Neuronal stem cell (in vitro differentiated cells): ENCODE measurements around the gene KIF4A.
"Not testable (repeated sequence)": the region's sequence is repeated elsewhere in the genome, so short reads cannot be mapped to it uniquely, and the experiment has no call there.

Experiments used
- DNase-seq: peaks from one replicate; pipeline ENCODE4 v3.0.0-alpha.2; 2013; ENCODE audit warnings: low spot score
- H2AFZ ChIP-seq: one replicate; pipeline ENCODE4 v1.6.1; 2013; ENCODE audit warnings: mild to moderate bottlenecking, low read length, inconsistent platforms
- H2AK5ac ChIP-seq: 2 replicates; pipeline ENCODE4 v1.6.1; 2013; ENCODE audit warnings: low read depth, mild to moderate bottlenecking, inconsistent platforms, low read length, moderate library complexity, mixed read lengths
- H2BK120ac ChIP-seq: 2 replicates; pipeline ENCODE4 v1.6.1; 2013; ENCODE audit warnings: low read depth, mild to moderate bottlenecking, inconsistent platforms, low read length, moderate library complexity, mixed read lengths
- H2BK12ac ChIP-seq: one replicate; pipeline ENCODE4 v1.6.1; 2013; ENCODE audit warnings: low read length, inconsistent platforms
- H2BK15ac ChIP-seq: 2 replicates; pipeline ENCODE4 v1.6.1; 2013; ENCODE audit warnings: mild to moderate bottlenecking, low read length, inconsistent platforms, mixed read lengths
- H2BK5ac ChIP-seq: one replicate; pipeline ENCODE4 v1.6.1; 2013; ENCODE audit warnings: inconsistent platforms, mild to moderate bottlenecking, low read length, moderate library complexity
- H3K14ac ChIP-seq: one replicate; pipeline ENCODE4 v1.6.1; 2013; ENCODE audit warnings: low read length, inconsistent platforms
- H3K18ac ChIP-seq: 2 replicates; pipeline ENCODE4 v1.6.1; 2013; ENCODE audit warnings: low read length, inconsistent platforms
- H3K23ac ChIP-seq: 2 replicates; pipeline ENCODE4 v1.6.1; 2013; ENCODE audit warnings: low read depth, mild to moderate bottlenecking, mixed read lengths, low read length, inconsistent platforms; ENCODE audit not compliant: poor library complexity
- H3K27ac ChIP-seq: replicated peaks from 3 replicates; pipeline ENCODE4 v1.5.1; 2013; ENCODE audit warnings: low read length, inconsistent platforms
- H3K27me3 ChIP-seq, 3 experiments: 2 replicates each; pipeline ENCODE4 v1.6.1; 2013; ENCODE audit warnings: low read length in 3 of 3, mild to moderate bottlenecking in 2 of 3, inconsistent platforms in 1 of 3, low read depth in 1 of 3, mixed read lengths in 1 of 3, moderate library complexity in 1 of 3; ENCODE audit not compliant: control insufficient read depth in 3 of 3, insufficient read depth in 3 of 3
- H3K36me3 ChIP-seq, 2 donors: replicated peaks in 1 of 2; 2 replicates each; pipeline ENCODE4 v1.6.1; 2013; ENCODE audit warnings: low read length in 2 of 2; ENCODE audit not compliant: control insufficient read depth in 2 of 2, insufficient read depth in 2 of 2
- H3K4ac ChIP-seq: 2 replicates; pipeline ENCODE4 v1.6.1; 2013; ENCODE audit warnings: inconsistent platforms, mild to moderate bottlenecking, low read length, moderate library complexity
- H3K4me1 ChIP-seq, 2 donors: 1 replicate in 1 of 2; 2 replicates in 1 of 2; pipeline ENCODE4 v1.6.1; 2013; ENCODE audit warnings: low read length in 2 of 2, low read depth in 1 of 2; ENCODE audit not compliant: control insufficient read depth in 2 of 2, insufficient read depth in 1 of 2
- H3K4me2 ChIP-seq: one replicate; pipeline ENCODE4 v1.6.1; 2013; ENCODE audit warnings: mild to moderate bottlenecking, low read length, inconsistent platforms; ENCODE audit not compliant: insufficient read depth, poor library complexity, severe bottlenecking
- H3K4me3 ChIP-seq, 2 donors: 2 replicates each; pipeline ENCODE4 v1.5.1; 2013; ENCODE audit warnings: low read length in 2 of 2, mild to moderate bottlenecking in 2 of 2, inconsistent platforms in 1 of 2, moderate library complexity in 1 of 2
- H3K79me1 ChIP-seq: one replicate; pipeline ENCODE4 v1.6.1; 2013; ENCODE audit warnings: low read depth, mild to moderate bottlenecking, inconsistent platforms, low read length, moderate library complexity
- H3K9ac ChIP-seq: one replicate; pipeline ENCODE4 v1.6.1; 2013; ENCODE audit warnings: mild to moderate bottlenecking, low read depth, low read length, inconsistent platforms; ENCODE audit not compliant: poor library complexity
- H3K9me3 ChIP-seq, 2 donors: replicated peaks in 1 of 2; 2 replicates each; pipeline versions ENCODE3 to v1.6.1; 2013; ENCODE audit warnings: low read length in 2 of 2, mild to moderate bottlenecking in 2 of 2, inconsistent platforms in 1 of 2, low read depth in 1 of 2, mixed read lengths in 1 of 2, moderate library complexity in 1 of 2; ENCODE audit not compliant: control insufficient read depth in 2 of 2, insufficient read depth in 1 of 2
- H4K8ac ChIP-seq: one replicate; pipeline ENCODE4 v1.6.1; 2013; ENCODE audit warnings: low read depth, mild to moderate bottlenecking, inconsistent platforms, low read length, moderate library complexity
- H4K91ac ChIP-seq: one replicate; pipeline ENCODE4 v1.6.1; 2013; ENCODE audit warnings: low read length, low read depth, mild to moderate bottlenecking, inconsistent platforms; ENCODE audit not compliant: poor library complexity
- WGBS, 2 donors: extraction: QIAGEN DNeasy Blood & Tissue Kit; methylation state at CpG; one replicate each; pipeline ENCODE4 v1.1.7; 2013; ENCODE audit warnings: missing lambda C conversion rate in 2 of 2, mixed read lengths in 1 of 2; ENCODE audit not compliant: insufficient read length in 2 of 2, insufficient replicate concordance in 1 of 2; ENCODE audit errors: extremely low coverage in 2 of 2; 5-methylcytosine and 5-hydroxymethylcytosine counted together

The KIF4A gene

GRCh38 chrX:70359458-70359857, 69.6 kb downstream of the KIF4A start:
- Histone ChIP-seq H3K4ac (no peak overlapping the region), H3K23ac (no peak overlapping the region), H3K4me2 (no peak overlapping the region), H3K18ac (no peak overlapping the region), H3K79me1 (peaks cover 3% of the 10 kb centered on the region), H3K9ac (no peak overlapping the region), H2AFZ (no peak overlapping the region), H2BK5ac (no peak overlapping the region), H3K27ac (no peak overlapping the region), H3K27me3 (no peaks in the 10 kb centered on the region), H4K91ac (no peak overlapping the region), H3K36me3 (peaks cover 8 to 68% of the 10 kb centered on the region in 2 donors), H3K4me1 (no peaks in the 10 kb centered on the region), H4K8ac (no peak overlapping the region), H2BK15ac (no peak overlapping the region), H3K14ac (no peak overlapping the region), H2AK5ac (no peak overlapping the region), H3K4me3 (no peak overlapping the region), H3K9me3 (no peaks in the 10 kb centered on the region), H2BK12ac (no peak overlapping the region), H2BK120ac (no peak overlapping the region)
- no peak for DNase-seq
- WGBS, 2 donors = no CpG with 5 or more reads among the region's 4 CpGs

DNA sequence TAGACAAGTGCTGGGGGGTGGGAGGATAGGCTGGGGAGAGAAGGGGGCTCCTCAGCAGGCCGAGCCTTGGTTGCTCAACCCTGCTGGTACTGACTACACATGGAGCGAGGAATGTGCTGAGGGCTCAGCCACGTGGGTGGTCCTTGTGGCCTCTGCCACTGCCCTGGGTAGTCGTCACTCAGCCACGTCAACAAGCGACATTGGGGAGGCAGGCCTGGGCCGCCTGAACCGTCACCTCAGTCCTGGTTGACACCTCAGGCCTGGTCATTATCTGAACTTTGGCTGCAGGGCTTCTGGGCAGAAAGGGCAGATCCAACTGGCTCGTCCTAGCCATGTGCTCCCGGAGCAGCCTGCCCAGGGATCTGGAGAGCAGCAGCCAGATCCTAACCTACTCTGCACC, 70.5 kb downstream of the KIF4A start:
- H3K9me3 ChIP-seq = no peaks in the 10 kb centered on the region
- H3K9ac ChIP-seq = no peak overlapping the region
- no peak overlapping the region for H2BK5ac ChIP-seq
- H3K4me3 ChIP-seq = no peak overlapping the region
- DNase-seq = no peak
- H2BK15ac ChIP-seq = no peak overlapping the region
- H3K18ac ChIP-seq = no peak overlapping the region
- H3K4me1 ChIP-seq = no peaks in the 10 kb centered on the region
- no peak overlapping the region for H3K27ac ChIP-seq
- no peak overlapping the region for H4K91ac ChIP-seq
- no CpG with 5 or more reads among the region's 10 CpGs for WGBS, 2 donors
- no peaks in the 10 kb centered on the region for H3K27me3 ChIP-seq
- H2BK12ac ChIP-seq = no peak overlapping the region
- no peak overlapping the region for H3K4ac ChIP-seq
- H3K4me2 ChIP-seq = no peak overlapping the region
- peaks cover 7 to 59% of the 10 kb centered on the region in 2 donors for H3K36me3 ChIP-seq
- H2BK120ac ChIP-seq = no peak overlapping the region
- no peak overlapping the region for H3K23ac ChIP-seq
- no peak overlapping the region for H2AK5ac ChIP-seq
- H2AFZ ChIP-seq = no peak overlapping the region
- no peak overlapping the region for H4K8ac ChIP-seq
- H3K79me1 ChIP-seq = peaks cover 3% of the 10 kb centered on the region
- no peak overlapping the region for H3K14ac ChIP-seq

GRCh38 chrX:70368731-70369130, 78.8 kb downstream of the KIF4A start:
- WGBS, 2 donors = no CpG with 5 or more reads among the region's 7 CpGs
- peaks cover 0 to 20% of the 10 kb centered on the region in 2 donors for H3K36me3 ChIP-seq
- H3K79me1 ChIP-seq, H2AK5ac ChIP-seq, H3K4ac ChIP-seq, H2BK15ac ChIP-seq, H3K9me3 ChIP-seq, H3K4me2 ChIP-seq, H3K27ac ChIP-seq, H3K4me3 ChIP-seq, H2AFZ ChIP-seq, H3K27me3 ChIP-seq, H3K4me1 ChIP-seq, H2BK120ac ChIP-seq, H2BK12ac ChIP-seq, H3K18ac ChIP-seq, H4K8ac ChIP-seq, H2BK5ac ChIP-seq, DNase-seq, H4K91ac ChIP-seq, H3K9ac ChIP-seq, H3K23ac ChIP-seq, H3K14ac ChIP-seq: not testable (repeated sequence)

DNA sequence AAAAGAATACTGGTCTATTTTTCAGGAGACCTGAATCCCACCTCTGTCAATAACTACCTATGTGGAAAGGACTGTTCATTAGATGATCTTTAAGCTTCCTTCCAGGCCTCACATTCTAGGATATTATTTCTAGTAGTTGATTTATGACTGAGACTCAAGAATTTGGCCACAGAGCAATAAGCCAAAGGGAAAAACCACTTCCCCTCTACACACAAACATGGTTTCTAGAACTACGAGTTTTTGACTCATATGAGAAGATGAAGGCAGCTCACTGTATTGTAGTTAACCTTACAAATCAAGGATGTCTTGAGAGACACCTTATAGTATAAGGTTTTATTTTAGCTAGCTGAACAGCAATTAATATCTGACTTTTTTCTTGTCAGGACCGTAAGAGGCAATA, 96.3 kb downstream of the KIF4A start:
- Histone ChIP-seq H4K91ac (no peak overlapping the region), H3K4me1 (no peaks in the 10 kb centered on the region), H3K27me3 (no peaks in the 10 kb centered on the region), H3K79me1 (no peaks in the 10 kb centered on the region), H2AK5ac (no peak overlapping the region), H3K18ac (no peak overlapping the region), H4K8ac (no peak overlapping the region), H3K9ac (no peak overlapping the region), H3K4me3 (no peak overlapping the region), H2BK15ac (no peak overlapping the region), H3K36me3 (peaks cover 0 to 83% of the 10 kb centered on the region in 2 donors), H2AFZ (no peak overlapping the region), H3K4me2 (no peak overlapping the region), H2BK5ac (no peak overlapping the region), H2BK12ac (no peak overlapping the region), H3K23ac (no peak overlapping the region), H3K4ac (no peak overlapping the region), H3K27ac (no peak overlapping the region), H2BK120ac (no peak overlapping the region), H3K14ac (no peak overlapping the region), H3K9me3 (no peaks in the 10 kb centered on the region)
- DNase-seq = no peak
- WGBS, 2 donors = no CpG with 5 or more reads among the region's 2 CpGs
